ENCODE data around the gene TMEM52. TPM values are rescaled to one million over a fixed set of nuclear protein-coding genes. Genes with fewer than 3 reads are reported as not detected.

TMEM52 gene
- total RNA-seq, 1 donor from 2014 or later: 3.7 TPM

GRCh38 chr1:1929102-1929638 lies 10.1 kb upstream of the TMEM52 start:
- Mint-ChIP-seq H3K27me3 (ENCODE audit: low read depth) (peaks cover 2% of the 10 kb centered on the region), H3K36me3 (ENCODE audit: low read depth) (no peaks in the 10 kb centered on the region), H3K4me1 (no peaks in the 10 kb centered on the region), H3K27ac (ENCODE audit: unreplicated experiment) (no peak overlapping the region), H3K9me3 (peaks cover 5% of the 10 kb centered on the region), H3K4me3 (no peak overlapping the region)
- DNase-seq (ENCODE audit: low read depth, low spot score): no peak
- TF ChIP-seq, protein P1, sequence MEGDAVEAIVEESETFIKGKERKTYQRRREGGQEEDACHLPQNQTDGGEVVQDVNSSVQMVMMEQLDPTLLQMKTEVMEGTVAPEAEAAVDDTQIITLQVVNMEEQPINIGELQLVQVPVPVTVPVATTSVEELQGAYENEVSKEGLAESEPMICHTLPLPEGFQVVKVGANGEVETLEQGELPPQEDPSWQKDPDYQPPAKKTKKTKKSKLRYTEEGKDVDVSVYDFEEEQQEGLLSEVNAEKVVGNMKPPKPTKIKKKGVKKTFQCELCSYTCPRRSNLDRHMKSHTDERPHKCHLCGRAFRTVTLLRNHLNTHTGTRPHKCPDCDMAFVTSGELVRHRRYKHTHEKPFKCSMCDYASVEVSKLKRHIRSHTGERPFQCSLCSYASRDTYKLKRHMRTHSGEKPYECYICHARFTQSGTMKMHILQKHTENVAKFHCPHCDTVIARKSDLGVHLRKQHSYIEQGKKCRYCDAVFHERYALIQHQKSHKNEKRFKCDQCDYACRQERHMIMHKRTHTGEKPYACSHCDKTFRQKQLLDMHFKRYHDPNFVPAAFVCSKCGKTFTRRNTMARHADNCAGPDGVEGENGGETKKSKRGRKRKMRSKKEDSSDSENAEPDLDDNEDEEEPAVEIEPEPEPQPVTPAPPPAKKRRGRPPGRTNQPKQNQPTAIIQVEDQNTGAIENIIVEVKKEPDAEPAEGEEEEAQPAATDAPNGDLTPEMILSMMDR (conservative IDR thresholded peaks at IDR 0.05): no peak

DNA sequence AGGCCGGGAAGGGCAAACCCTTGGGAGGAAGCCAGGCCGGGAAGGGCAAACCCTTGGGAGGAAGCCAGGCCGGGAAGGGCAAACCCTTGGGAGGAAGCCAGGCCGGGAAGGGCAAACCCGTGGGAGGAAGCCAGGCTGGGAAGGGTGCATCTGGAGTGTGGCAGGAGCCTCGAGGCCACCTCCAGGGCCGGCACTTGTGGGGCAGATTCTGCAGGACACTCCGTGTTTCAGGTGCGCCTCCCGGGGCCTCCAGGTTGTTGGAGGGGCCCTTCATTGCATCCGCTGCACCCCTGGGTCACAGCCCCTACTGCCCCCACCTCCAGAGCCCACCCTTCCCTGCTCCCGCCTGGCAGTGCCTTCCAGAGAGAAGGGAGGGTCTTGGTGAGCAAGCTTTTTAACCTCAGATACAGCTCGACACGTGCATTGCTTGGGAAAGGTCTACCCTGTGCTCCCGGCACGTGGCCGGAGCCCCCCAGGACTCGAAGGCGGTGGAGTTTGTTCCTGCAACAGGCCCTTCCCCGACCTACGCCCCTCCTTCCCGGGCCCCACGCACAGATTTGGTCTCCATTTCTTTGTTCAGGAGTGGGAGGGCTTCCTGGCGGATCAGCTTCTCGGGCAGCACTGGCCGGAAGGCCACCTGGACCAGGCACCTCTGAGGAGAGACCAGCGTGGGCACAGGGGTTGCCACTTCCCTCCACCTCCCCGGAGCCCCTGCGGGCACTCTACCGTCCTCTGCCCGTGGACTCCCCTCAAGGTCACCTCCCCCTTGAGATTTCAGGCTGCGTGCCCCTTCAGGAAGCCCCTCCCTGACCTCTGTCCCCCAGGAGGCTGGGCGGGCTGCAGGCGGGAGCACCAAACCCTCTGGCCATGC lies 9.4 kb upstream of the TMEM52 start:
- H3K36me3 Mint-ChIP-seq (ENCODE audit: low read depth): no peaks in the 10 kb centered on the region
- DNase-seq (ENCODE audit: low read depth, low spot score): no peak
- H3K9me3 Mint-ChIP-seq: peaks cover 1% of the 10 kb centered on the region
- no peak overlapping the region for H3K4me3 Mint-ChIP-seq
- peaks cover 1% of the 10 kb centered on the region for H3K27me3 Mint-ChIP-seq (ENCODE audit: low read depth)
- TF ChIP-seq, protein P1 (conservative IDR thresholded peaks at IDR 0.05): no peak
- no peak overlapping the region for H3K27ac Mint-ChIP-seq (ENCODE audit: unreplicated experiment)
- no peaks in the 10 kb centered on the region for H3K4me1 Mint-ChIP-seq

DNA sequence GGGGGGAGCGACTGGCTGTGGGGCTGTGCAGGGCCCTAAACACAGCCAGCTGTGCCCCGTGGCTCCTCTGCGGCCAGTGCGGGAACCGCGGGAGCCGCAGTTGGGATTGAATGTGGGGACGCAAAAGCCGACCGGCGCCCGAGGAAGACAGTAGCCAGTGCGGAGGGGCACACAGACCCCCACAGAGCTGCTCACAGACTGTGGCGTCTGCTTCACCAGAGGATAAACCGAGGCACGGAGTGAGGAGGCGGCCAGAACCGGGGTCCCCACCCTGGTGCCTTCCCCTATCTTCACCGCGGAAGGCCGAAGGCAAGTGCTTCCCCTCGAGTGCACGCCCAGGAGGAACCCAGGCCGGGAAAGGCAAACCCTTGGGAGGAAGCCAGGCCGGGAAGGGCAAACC lies 8.7 kb upstream of the TMEM52 start:
- DNase-seq (ENCODE audit: low read depth, low spot score): no peak
- no peaks in the 10 kb centered on the region for H3K36me3 Mint-ChIP-seq (ENCODE audit: low read depth)
- H3K27ac Mint-ChIP-seq (ENCODE audit: unreplicated experiment): no peak overlapping the region
- H3K4me3 Mint-ChIP-seq: no peak overlapping the region
- TF ChIP-seq, protein P1 (conservative IDR thresholded peaks at IDR 0.05): no peak
- H3K9me3 Mint-ChIP-seq: no peaks in the 10 kb centered on the region
- H3K27me3 Mint-ChIP-seq (ENCODE audit: low read depth): no peaks in the 10 kb centered on the region
- H3K4me1 Mint-ChIP-seq: no peaks in the 10 kb centered on the region

DNA sequence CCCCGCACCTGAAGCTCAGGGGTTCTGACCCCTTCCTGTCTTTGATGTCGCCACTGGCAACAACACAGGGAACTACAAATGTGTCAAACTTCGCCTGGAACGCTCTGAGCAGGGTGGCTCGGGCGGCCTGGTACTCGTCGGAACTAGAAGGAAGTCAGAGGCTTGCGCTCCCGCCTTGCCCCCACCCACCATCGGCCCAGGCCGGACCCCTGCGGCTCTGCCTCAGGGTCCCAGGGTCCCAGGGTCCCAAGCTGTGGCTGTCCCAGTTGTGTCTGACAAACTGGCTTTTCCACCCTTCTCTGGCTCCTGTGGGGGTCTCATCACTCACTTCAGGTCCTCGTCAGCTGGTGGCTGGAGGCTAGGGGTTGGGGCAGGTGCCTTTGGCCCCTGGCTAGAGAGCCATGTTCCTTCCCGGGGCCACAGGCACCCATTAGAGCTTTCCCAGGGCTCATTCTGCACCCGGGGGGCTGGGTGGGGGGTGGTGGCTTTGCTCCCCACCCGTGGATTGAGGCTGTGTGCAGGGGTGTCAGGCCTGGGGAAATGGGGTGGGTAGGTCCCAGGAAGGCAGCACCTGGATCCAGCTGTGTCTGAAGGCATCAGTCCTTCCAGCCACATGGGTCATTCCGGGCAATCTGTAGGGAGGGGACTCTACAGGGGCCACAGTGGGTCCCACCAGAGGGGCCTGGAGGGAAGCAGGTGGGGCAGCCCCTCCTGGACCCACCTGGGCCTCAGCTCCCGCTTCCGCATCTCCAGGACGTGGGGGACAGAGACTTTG lies 8.0 kb upstream of the TMEM52 start:
- Mint-ChIP-seq H3K27me3 (ENCODE audit: low read depth) (no peaks in the 10 kb centered on the region), H3K9me3 (no peaks in the 10 kb centered on the region), H3K4me1 (no peaks in the 10 kb centered on the region), H3K4me3 (no peak overlapping the region), H3K36me3 (ENCODE audit: low read depth) (no peaks in the 10 kb centered on the region), H3K27ac (ENCODE audit: unreplicated experiment) (no peak overlapping the region)
- TF ChIP-seq, protein P1 (conservative IDR thresholded peaks at IDR 0.05): no peak
- DNase-seq (ENCODE audit: low read depth, low spot score): no peak

DNA sequence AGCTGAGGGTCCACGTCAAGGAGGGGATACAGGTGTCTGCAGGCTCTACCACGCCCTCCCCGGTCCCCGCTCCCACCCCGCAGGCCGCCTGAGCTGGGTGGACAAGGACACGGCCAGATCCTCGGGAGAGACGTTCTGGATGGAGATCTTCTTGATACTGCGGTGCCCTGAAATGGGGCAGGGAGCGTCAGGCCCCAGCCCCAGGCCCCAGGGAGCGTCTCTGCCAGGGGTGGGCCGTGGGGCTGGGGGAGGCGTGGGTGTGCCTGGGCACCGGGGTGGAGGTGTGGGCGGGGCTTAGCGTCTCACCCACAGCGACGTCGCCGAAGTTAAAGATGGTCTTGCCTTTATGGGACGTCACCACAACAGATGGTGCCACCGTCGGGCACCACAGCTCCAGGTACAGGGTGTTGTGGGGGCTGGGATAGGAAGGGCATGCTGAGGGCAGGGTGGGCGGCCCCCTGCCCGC lies 7.3 kb upstream of the TMEM52 start:
- no peaks in the 10 kb centered on the region for H3K9me3 Mint-ChIP-seq
- TF ChIP-seq, protein P1 (conservative IDR thresholded peaks at IDR 0.05): no peak
- H3K36me3 Mint-ChIP-seq (ENCODE audit: low read depth): no peaks in the 10 kb centered on the region
- H3K4me1 Mint-ChIP-seq: no peaks in the 10 kb centered on the region
- no peak overlapping the region for H3K27ac Mint-ChIP-seq (ENCODE audit: unreplicated experiment)
- no peak for DNase-seq (ENCODE audit: low read depth, low spot score)
- no peak overlapping the region for H3K4me3 Mint-ChIP-seq
- no peaks in the 10 kb centered on the region for H3K27me3 Mint-ChIP-seq (ENCODE audit: low read depth)
